ENCODE results near the gene FCGR2B.
"Not testable (repeated sequence)": the region's sequence is repeated elsewhere in the genome, so short reads cannot be mapped to it uniquely, and the experiment has no call there.

- not testable (repeated sequence) for TF ChIP-seq CTCF (IDR thresholded peaks at IDR 0.05); EZH2 (IDR thresholded peaks at IDR 0.05; ENCODE audit: borderline replicate concordance, insufficient read depth, low read depth, low read length, poor library complexity, severe bottlenecking)
Observed at GRCh38 chr1:161626445-161627146, 36.3 kb upstream of the FCGR2B start.

Measured in B cell (primary cell).